Measurements from ENCODE around the gene UIMC1.

Gene UIMC1

DNA sequence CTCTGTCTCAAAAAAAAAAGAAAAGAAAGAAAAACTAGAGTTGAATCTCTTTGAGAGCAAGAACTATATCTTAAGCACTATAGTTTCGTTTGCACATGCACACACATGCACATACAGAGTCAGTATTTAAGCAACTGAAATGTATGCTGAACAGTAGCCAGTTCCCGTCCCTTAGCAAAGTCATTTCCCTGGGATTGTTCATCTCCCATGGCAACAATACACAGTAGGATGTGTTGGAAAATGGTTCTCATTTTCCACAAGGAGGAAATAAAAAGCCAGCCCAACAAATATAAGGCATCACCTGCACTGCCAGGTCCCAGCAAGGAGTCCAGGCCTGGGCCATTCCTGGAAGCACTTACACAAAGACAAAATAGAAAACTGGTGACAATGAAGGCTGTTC lies 11.8 kb upstream of the UIMC1 start:
- peaks cover 4% of the 10 kb centered on the region for H3K4me1 ChIP-seq
- no peak overlapping the region for H2AFZ ChIP-seq
- no peak overlapping the region for H3K9ac ChIP-seq
- no peaks in the 10 kb centered on the region for H3K27me3 ChIP-seq (ENCODE audit: control insufficient read depth, insufficient read depth, low read length)
- no peaks in the 10 kb centered on the region for H3K9me3 ChIP-seq (ENCODE audit: control insufficient read depth, low read length)
- H3K4me3 ChIP-seq (ENCODE audit: low read depth, low read length), result no peak overlapping the region
- no peak overlapping the region for H3K27ac ChIP-seq
- H3K36me3 ChIP-seq (ENCODE audit: control insufficient read depth, insufficient read depth, low read length), result no peaks in the 10 kb centered on the region
- H3K4me2 ChIP-seq (ENCODE audit: low read length), result no peak overlapping the region
- TF ChIP-seq, protein P1, sequence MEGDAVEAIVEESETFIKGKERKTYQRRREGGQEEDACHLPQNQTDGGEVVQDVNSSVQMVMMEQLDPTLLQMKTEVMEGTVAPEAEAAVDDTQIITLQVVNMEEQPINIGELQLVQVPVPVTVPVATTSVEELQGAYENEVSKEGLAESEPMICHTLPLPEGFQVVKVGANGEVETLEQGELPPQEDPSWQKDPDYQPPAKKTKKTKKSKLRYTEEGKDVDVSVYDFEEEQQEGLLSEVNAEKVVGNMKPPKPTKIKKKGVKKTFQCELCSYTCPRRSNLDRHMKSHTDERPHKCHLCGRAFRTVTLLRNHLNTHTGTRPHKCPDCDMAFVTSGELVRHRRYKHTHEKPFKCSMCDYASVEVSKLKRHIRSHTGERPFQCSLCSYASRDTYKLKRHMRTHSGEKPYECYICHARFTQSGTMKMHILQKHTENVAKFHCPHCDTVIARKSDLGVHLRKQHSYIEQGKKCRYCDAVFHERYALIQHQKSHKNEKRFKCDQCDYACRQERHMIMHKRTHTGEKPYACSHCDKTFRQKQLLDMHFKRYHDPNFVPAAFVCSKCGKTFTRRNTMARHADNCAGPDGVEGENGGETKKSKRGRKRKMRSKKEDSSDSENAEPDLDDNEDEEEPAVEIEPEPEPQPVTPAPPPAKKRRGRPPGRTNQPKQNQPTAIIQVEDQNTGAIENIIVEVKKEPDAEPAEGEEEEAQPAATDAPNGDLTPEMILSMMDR (IDR thresholded peaks at IDR 0.05), result no peak
- peaks cover 32% of the 10 kb centered on the region for H3K79me2 ChIP-seq

DNA sequence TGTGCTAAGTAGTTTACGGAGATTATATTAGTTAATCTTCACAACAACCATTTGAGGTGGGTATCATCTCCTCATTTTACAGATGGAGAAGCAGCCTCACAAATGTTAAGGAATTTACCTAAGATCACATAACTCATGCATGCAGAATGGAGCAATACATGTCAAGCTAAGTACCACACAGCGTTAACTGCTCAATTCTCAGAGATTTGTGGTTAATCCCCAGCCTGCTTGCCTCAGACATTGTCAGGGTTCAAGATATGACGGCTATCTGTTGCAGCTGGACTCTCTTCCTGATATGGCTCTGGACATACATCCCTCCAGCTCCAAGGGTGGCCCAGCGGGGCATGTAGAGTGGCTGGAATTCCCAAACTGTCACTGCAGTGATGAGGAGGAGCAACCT lies 8.6 kb upstream of the UIMC1 start:
- no peak overlapping the region for H3K27ac ChIP-seq
- no peaks in the 10 kb centered on the region for H3K9me3 ChIP-seq (ENCODE audit: control insufficient read depth, low read length)
- H2AFZ ChIP-seq, result no peak overlapping the region
- no peaks in the 10 kb centered on the region for H3K4me1 ChIP-seq
- no peak overlapping the region for H3K9ac ChIP-seq
- H3K79me2 ChIP-seq, result peaks cover 9% of the 10 kb centered on the region
- H3K4me2 ChIP-seq (ENCODE audit: low read length), result no peak overlapping the region
- no peaks in the 10 kb centered on the region for H3K36me3 ChIP-seq (ENCODE audit: control insufficient read depth, insufficient read depth, low read length)
- no peaks in the 10 kb centered on the region for H3K27me3 ChIP-seq (ENCODE audit: control insufficient read depth, insufficient read depth, low read length)
- no peak overlapping the region for H3K4me3 ChIP-seq (ENCODE audit: low read depth, low read length)
- TF ChIP-seq, protein P1 (IDR thresholded peaks at IDR 0.05), result no peak

DNA sequence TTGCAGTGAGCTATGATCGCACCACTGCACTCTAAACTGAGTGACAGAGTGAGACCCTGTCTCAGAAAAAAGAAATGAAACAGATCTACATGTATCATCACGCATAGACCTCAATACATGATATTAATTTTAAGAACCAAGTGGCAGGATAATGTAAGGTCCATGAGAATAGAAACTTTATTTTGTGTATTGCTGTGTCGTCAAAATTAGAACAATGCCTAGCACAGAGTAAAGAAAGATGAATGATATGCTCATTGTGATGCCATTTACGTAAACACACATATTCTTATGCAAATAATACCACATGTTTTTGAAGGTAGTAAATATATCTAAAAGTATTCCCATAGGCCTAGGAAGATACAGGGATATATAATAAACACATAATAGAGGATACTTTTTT lies 3.6 kb upstream of the UIMC1 start:
- Histone ChIP-seq H2AFZ (no peak overlapping the region), H3K4me2 (ENCODE audit: low read length) (no peak overlapping the region), H3K4me1 (no peaks in the 10 kb centered on the region), H3K27me3 (ENCODE audit: control insufficient read depth, insufficient read depth, low read length) (no peaks in the 10 kb centered on the region), H3K27ac (no peak overlapping the region), H3K9ac (no peak overlapping the region), H3K36me3 (ENCODE audit: control insufficient read depth, insufficient read depth, low read length) (no peaks in the 10 kb centered on the region), H3K79me2 (peaks cover 1% of the 10 kb centered on the region), H3K4me3 (ENCODE audit: low read depth, low read length) (no peak overlapping the region), H3K9me3 (ENCODE audit: control insufficient read depth, low read length) (no peaks in the 10 kb centered on the region)
- TF ChIP-seq, protein P1 (IDR thresholded peaks at IDR 0.05), result no peak

DNA sequence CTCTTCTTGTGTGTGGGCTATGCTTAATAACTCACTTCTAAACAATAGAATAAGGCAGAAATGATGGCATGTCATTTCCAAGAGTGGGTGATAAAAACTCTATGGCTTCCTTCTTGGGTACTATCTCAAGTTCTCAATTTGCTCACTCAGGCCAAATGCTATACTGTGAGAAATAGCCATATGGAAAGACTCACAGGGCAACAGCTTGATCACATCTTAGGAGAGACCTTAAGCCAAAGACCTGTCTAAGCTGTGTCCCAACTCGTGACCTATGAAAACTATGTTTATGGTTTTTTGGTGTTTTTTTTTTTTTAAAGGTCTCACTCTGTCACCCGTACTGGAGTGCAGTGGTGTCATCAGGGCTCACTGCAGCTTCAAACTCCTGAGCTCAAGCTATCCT lies 2.1 kb upstream of the UIMC1 start:
- Histone ChIP-seq H3K9me3 (ENCODE audit: control insufficient read depth, low read length) (no peaks in the 10 kb centered on the region), H3K27me3 (ENCODE audit: control insufficient read depth, insufficient read depth, low read length) (no peaks in the 10 kb centered on the region), H3K4me1 (peaks cover 2% of the 10 kb centered on the region), H2AFZ (no peak overlapping the region), H3K27ac (no peak overlapping the region), H3K9ac (no peak overlapping the region), H3K36me3 (ENCODE audit: control insufficient read depth, insufficient read depth, low read length) (no peaks in the 10 kb centered on the region), H3K79me2 (peaks cover 14% of the 10 kb centered on the region), H3K4me2 (ENCODE audit: low read length) (no peak overlapping the region), H3K4me3 (ENCODE audit: low read depth, low read length) (no peak overlapping the region)
- TF ChIP-seq, protein P1 (IDR thresholded peaks at IDR 0.05), result no peak

DNA sequence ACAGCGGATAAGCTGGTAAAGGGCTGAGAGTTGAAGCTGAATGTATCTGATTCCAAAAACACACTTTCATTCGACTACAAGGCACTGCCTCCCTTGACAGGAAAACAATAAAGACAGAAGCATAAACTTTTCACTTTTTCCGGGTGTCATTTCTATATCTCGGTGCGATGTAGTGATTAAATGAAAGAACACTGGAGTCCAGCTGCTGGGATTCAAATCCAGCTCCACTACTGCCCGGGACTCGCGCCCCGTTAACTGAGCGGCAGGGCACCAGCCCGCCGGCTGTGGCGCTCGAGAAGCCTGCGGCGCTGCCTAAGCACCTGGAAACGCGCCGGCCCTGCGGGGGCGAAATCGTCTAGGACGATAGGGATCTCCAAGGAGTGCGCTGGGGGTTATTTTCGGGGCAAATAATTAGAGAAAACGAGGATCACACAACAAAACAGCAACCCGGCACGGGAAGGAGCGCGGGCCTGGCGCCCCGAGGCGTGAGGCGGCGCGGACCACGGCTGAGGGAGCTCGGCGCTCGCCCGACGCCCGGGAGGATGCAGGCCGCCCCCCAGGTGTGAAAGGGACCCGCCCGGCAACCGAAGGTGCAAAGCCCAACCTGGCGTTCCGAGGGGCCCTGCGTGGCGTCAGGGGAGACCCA lies 837 bp downstream of the UIMC1 start:
- H3K79me2 ChIP-seq, result peaks cover 28% of the 10 kb centered on the region
- H3K4me1 ChIP-seq, result peaks cover 2% of the 10 kb centered on the region
- peak overlapping the region; percentile 73 for H3K9ac ChIP-seq
- no peaks in the 10 kb centered on the region for H3K27me3 ChIP-seq (ENCODE audit: control insufficient read depth, insufficient read depth, low read length)
- H3K4me3 ChIP-seq (ENCODE audit: low read depth, low read length), result peak overlapping the region; percentile 91
- no peaks in the 10 kb centered on the region for H3K9me3 ChIP-seq (ENCODE audit: control insufficient read depth, low read length)
- TF ChIP-seq, protein P1 (IDR thresholded peaks at IDR 0.05), result peak; percentile 60
- peak overlapping the region; percentile 93 for H3K27ac ChIP-seq
- H3K4me2 ChIP-seq (ENCODE audit: low read length), result peak overlapping the region; percentile 70
- no peaks in the 10 kb centered on the region for H3K36me3 ChIP-seq (ENCODE audit: control insufficient read depth, insufficient read depth, low read length)
- H2AFZ ChIP-seq, result peak overlapping the region; percentile 89

Measured in parathyroid adenoma (tissue), 2 donors.